ENCODE measurements around the gene ACAT2.

ACAT2 gene

DNA sequence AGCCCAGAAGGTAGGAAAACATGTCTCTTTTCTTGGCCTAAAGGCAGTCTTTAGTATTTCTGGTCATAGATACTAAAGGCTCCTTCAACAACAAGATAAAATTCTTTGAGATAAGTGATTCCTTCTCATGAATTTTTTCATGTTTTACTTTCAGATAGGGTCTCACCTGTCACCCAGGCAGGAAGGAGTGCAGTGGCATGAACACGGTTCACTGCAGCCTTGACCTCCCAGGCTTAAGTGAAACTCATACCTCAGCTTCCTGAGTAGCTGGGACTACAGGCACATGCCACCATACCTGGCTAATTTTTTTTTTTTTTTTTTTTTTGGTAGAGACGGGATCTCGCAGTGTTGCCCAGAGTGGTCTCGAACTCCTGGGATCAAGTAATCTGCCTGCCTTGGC, 47.3 kb downstream of the ACAT2 start (continued):
- no peak for TF ChIP-seq TSHZ2 (CRISPR knock-in tag; IDR thresholded peaks at IDR 0.05)
- no peak for TF ChIP-seq POU6F1 (CRISPR knock-in tag; IDR thresholded peaks at IDR 0.05; ENCODE audit: borderline replicate concordance, low read depth)
- no peak for TF ChIP-seq ISL1 (CRISPR knock-in tag; IDR thresholded peaks at IDR 0.05)

DNA sequence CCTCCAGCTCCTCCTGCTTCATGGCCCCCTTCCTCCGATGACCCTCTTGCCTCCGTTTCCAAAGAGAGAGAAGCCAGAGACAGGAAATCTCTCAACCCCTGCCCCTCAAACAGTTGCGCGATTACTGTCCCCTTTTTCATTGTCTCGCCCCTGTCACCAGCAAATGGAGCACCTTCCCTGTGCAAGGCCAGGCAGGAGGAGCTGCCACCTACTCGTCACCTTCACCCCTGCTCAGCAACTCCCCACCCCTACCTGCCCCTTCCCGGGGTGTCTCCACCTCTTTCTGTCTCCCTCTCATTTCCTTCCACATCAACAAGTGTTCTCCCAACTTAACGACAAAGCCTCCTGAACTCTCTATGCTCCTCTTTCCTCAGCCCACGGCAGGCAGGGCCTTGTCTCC, 51.9 kb downstream of the ACAT2 start:
- ATAC-seq: no peak
- no peak for TF ChIP-seq ISL1 (CRISPR knock-in tag; IDR thresholded peaks at IDR 0.05)
- no peak for TF ChIP-seq ZNF565 (CRISPR knock-in tag; conservative IDR thresholded peaks at IDR 0.05; ENCODE audit: low read depth)
- no peak for TF ChIP-seq RARB (CRISPR knock-in tag; IDR thresholded peaks at IDR 0.05)
- no peak for TF ChIP-seq ZFP30 (CRISPR knock-in tag; IDR thresholded peaks at IDR 0.05)
- TF ChIP-seq POU6F1 (CRISPR knock-in tag; IDR thresholded peaks at IDR 0.05; ENCODE audit: borderline replicate concordance, low read depth): no peak
- TF ChIP-seq ARNTL (CRISPR knock-in tag; IDR thresholded peaks at IDR 0.05; ENCODE audit: borderline replicate concordance, low read depth): no peak
- TF ChIP-seq BACH2 (CRISPR knock-in tag; IDR thresholded peaks at IDR 0.05; ENCODE audit: borderline replicate concordance): no peak
- TF ChIP-seq TOX (CRISPR knock-in tag; IDR thresholded peaks at IDR 0.05; ENCODE audit: borderline replicate concordance): no peak
- TF ChIP-seq TSHZ2 (CRISPR knock-in tag; IDR thresholded peaks at IDR 0.05): no peak
- no peak for TF ChIP-seq OSR1 (CRISPR knock-in tag; IDR thresholded peaks at IDR 0.05)
- no peak for TF ChIP-seq ESRRG (CRISPR knock-in tag; IDR thresholded peaks at IDR 0.05)
- TF ChIP-seq CSRNP3 (CRISPR knock-in tag; IDR thresholded peaks at IDR 0.05): no peak
- TF ChIP-seq ZFP3 (CRISPR knock-in tag; IDR thresholded peaks at IDR 0.05): no peak
- TF ChIP-seq, protein P1, sequence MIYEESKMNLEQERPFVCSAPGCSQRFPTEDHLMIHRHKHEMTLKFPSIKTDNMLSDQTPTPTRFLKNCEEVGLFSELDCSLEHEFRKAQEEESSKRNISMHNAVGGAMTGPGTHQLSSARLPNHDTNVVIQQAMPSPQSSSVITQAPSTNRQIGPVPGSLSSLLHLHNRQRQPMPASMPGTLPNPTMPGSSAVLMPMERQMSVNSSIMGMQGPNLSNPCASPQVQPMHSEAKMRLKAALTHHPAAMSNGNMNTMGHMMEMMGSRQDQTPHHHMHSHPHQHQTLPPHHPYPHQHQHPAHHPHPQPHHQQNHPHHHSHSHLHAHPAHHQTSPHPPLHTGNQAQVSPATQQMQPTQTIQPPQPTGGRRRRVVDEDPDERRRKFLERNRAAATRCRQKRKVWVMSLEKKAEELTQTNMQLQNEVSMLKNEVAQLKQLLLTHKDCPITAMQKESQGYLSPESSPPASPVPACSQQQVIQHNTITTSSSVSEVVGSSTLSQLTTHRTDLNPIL (CRISPR knock-in tag; IDR thresholded peaks at IDR 0.05; ENCODE audit: low read depth): no peak
- no peak for TF ChIP-seq ZC3H10 (CRISPR knock-in tag; IDR thresholded peaks at IDR 0.05)
- no peak for TF ChIP-seq SNAI2 (CRISPR knock-in tag; IDR thresholded peaks at IDR 0.05)
- no peak for TF ChIP-seq PPARA (CRISPR knock-in tag; IDR thresholded peaks at IDR 0.05; ENCODE audit: borderline replicate concordance)
- no peak for TF ChIP-seq PATZ1 (CRISPR knock-in tag; IDR thresholded peaks at IDR 0.05; ENCODE audit: borderline replicate concordance)
- no peak for TF ChIP-seq GLIS3 (CRISPR knock-in tag; IDR thresholded peaks at IDR 0.05)
